HEK293 (cell line): ENCODE measurements around the gene CATSPER2.
A peak's percentile ranks its signal among the peaks of the same experiment; 100 is the strongest.
"Not testable (repeated sequence)": the region's sequence is repeated elsewhere in the genome, so short reads cannot be mapped to it uniquely, and the experiment has no call there.

Source experiments
- CTCF ChIA-PET: fragments of 350-600 bp; formaldehyde crosslinking; extraction: SDS; loops from one replicate; lab custom pipeline; 2021; ENCODE audit warnings: antibody characterized with exemption; lab: Yijun Ruan, JAX
- POLR2A ChIA-PET: fragments of 300-600 bp; formaldehyde crosslinking; extraction: SDS; loops from one replicate; lab custom pipeline; 2020; ENCODE audit warnings: antibody characterized with exemption, inconsistent platforms; lab: Yijun Ruan, JAX
- H3K27ac ChIP-seq: fragments of 200-500 bp; sonication (Bioruptor generic); 2 replicates; pipeline ENCODE4 v1.5.1; 2014; ENCODE audit warnings: low read depth, low read length, control low read depth, inconsistent platforms; ENCODE audit errors: extremely low read depth
- H3K36me3 ChIP-seq, 2 experiments: fragments of 200-500 bp in 1 of 2; sonication (Bioruptor generic) in 1 of 2; 1 replicate in 1 of 2; 2 replicates in 1 of 2; pipeline ENCODE4 v1.5.1; 2014 to 2017; ENCODE audit warnings: inconsistent platforms in 2 of 2, low read length in 2 of 2; ENCODE audit not compliant: control insufficient read depth in 2 of 2, insufficient read depth in 1 of 2
- H3K4me1 ChIP-seq: fragments of 200-500 bp; sonication (Bioruptor generic); 2 replicates; pipeline ENCODE4 v1.5.1; 2014; ENCODE audit warnings: mild to moderate bottlenecking, low read length, inconsistent platforms; ENCODE audit not compliant: control insufficient read depth, insufficient read depth
- H3K4me3 ChIP-seq: 2 replicates; pipeline ENCODE4 v1.5.1; 2011; ENCODE audit warnings: low read depth, mild to moderate bottlenecking, control low read depth, low read length, moderate library complexity
- H3K9me3 ChIP-seq: fragments of 200-500 bp; sonication (Bioruptor generic); 2 replicates; pipeline ENCODE4 v1.5.1; 2014; ENCODE audit warnings: low read depth, low read length, inconsistent platforms; ENCODE audit not compliant: control insufficient read depth, insufficient read depth
- BCL6B ChIP-seq: fragments of 450-650 bp; formaldehyde crosslinking; IDR thresholded peaks from 2 replicates; pipeline ENCODE4 v1.5.1; 2017; ENCODE audit warnings: missing biosample characterization, missing genetic modification characterization
- ZBTB1 ChIP-seq: fragments of 450-650 bp; formaldehyde crosslinking; IDR thresholded peaks from 2 replicates; pipeline ENCODE4 v1.5.1; 2016; ENCODE audit warnings: missing biosample characterization, missing genetic modification characterization
- ZIC2 ChIP-seq: fragments of 450-650 bp; formaldehyde crosslinking; IDR thresholded peaks from 2 replicates; pipeline ENCODE4 v1.5.1; 2016; ENCODE audit warnings: missing biosample characterization, missing genetic modification characterization
- ZNF121 ChIP-seq: fragments of 450-650 bp; formaldehyde crosslinking; IDR thresholded peaks from 2 replicates; pipeline ENCODE4 v1.5.1; 2016; ENCODE audit warnings: missing biosample characterization, missing genetic modification characterization
- ZNF248 ChIP-seq: fragments of 450-650 bp; formaldehyde crosslinking; IDR thresholded peaks from 2 replicates; pipeline ENCODE4 v1.5.1; 2017; ENCODE audit warnings: missing biosample characterization, missing genetic modification characterization
- ZNF548 ChIP-seq: fragments of 450-650 bp; formaldehyde crosslinking; IDR thresholded peaks from 2 replicates; pipeline ENCODE4 v1.5.1; 2016; ENCODE audit warnings: missing biosample characterization, missing genetic modification characterization
- ZNF747 ChIP-seq: fragments of 450-650 bp; formaldehyde crosslinking; IDR thresholded peaks from 2 replicates; pipeline ENCODE4 v1.5.1; 2016; ENCODE audit warnings: missing biosample characterization, missing genetic modification characterization
- ZSCAN16 ChIP-seq: fragments of 450-650 bp; formaldehyde crosslinking; IDR thresholded peaks from 2 replicates; pipeline ENCODE4 v1.5.1; 2016; ENCODE audit warnings: missing biosample characterization, missing genetic modification characterization
- TF ChIP-seq, protein P1 (sequence below): fragments of 450-650 bp; formaldehyde crosslinking; IDR thresholded peaks from 2 replicates; pipeline ENCODE4 v1.5.1; 2017; ENCODE audit warnings: missing biosample characterization, missing genetic modification characterization
- TF ChIP-seq, protein P2 (sequence below): fragments of 450-650 bp; formaldehyde crosslinking; IDR thresholded peaks from 2 replicates; pipeline ENCODE4 v1.5.1; 2017; ENCODE audit warnings: missing biosample characterization, mild to moderate bottlenecking, missing genetic modification characterization, moderate library complexity

The CATSPER2 gene

GRCh38 chr15:43663333-43663732 is 14.7 kb upstream of the CATSPER2 start:
- H3K4me1 ChIP-seq, H3K4me3 ChIP-seq, POLR2A ChIA-PET, H3K36me3 ChIP-seq, H3K9me3 ChIP-seq, CTCF ChIA-PET, H3K27ac ChIP-seq: not testable (repeated sequence)

- H3K27ac ChIP-seq, POLR2A ChIA-PET, H3K4me1 ChIP-seq, H3K9me3 ChIP-seq, CTCF ChIA-PET, H3K4me3 ChIP-seq, H3K36me3 ChIP-seq: not testable (repeated sequence)
Observed at GRCh38 chr15:43662293-43662692, 13.6 kb upstream of the CATSPER2 start.

GRCh38 chr15:43659727-43660126 is 11.1 kb upstream of the CATSPER2 start:
- H3K4me1 ChIP-seq, H3K27ac ChIP-seq, H3K9me3 ChIP-seq, CTCF ChIA-PET, POLR2A ChIA-PET, H3K4me3 ChIP-seq, H3K36me3 ChIP-seq: not testable (repeated sequence)

DNA sequence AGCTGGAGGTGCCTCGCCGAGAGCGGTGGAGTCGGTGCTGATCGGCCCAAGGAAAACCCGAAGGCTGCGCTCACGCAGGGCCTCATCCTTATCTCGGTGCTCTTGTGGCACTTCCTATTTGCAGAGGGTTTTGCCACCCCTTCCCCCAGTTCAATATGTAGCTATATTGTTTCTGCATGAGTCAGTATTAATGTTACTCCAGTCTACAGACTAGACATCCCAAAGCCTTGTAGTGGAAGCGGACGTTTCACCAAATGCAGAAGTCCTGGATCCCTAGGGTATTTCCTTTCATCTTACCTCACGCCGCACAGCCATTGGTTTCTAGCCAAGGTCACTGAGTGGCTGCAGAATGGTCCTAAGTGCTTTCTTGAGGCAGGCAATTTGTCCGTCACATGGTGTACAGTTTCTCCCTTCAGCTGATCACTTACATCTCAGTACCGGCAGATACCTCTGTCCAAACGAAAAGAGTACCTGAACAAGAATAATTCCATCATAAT is 834 bp upstream of the CATSPER2 start:
- H3K4me3 ChIP-seq, H3K4me1 ChIP-seq, CTCF ChIA-PET, POLR2A ChIA-PET, H3K36me3 ChIP-seq, H3K27ac ChIP-seq, H3K9me3 ChIP-seq: not testable (repeated sequence)

DNA sequence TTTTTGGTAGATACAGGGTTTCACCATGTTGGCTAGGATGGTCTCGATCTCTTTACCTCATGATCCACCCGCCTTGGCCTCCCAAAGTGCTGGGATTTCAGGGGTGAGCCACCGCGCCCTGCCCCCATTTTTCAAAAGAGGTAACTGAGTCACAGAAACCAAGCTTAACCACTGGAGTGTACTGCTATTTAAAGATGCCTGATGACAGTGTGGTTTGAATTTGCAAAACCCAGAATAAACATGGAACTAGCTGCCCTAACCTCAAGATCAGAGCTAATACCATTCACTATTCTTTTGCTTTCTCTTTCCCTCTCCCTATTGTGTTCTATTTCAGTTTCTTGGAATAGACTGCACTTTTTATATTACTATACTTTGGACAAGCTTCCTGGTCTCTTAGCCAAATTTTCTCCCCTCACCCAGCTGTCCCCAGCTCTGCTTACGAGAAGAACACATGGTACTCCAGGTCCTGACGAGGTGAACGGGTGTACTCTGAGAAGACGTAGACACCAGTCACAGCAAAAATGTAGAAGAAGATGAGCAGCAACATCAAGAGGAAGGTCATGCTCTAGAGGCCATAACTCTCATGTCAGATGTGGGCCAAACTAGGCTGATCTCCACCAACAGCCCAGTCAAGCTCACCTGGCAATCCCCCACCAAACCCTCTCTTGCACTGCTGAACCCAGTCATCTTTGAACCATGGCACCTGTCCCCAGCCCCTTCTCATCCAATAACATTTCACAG is 10.0 kb downstream of the CATSPER2 start:
- H3K27ac ChIP-seq, H3K4me3 ChIP-seq, H3K36me3 ChIP-seq, H3K4me1 ChIP-seq, H3K9me3 ChIP-seq: not testable (repeated sequence)
- CTCF ChIA-PET, result interaction anchor here (0.6 kb wide), 1 partner anchor 125 kb away, joined by 8 read pairs; no protein-coding TSS in a partner anchor
- POLR2A ChIA-PET, result interaction anchor here (0.7 kb wide), 1 partner anchor 37 kb away, joined by 3 read pairs; no protein-coding TSS in a partner anchor

DNA sequence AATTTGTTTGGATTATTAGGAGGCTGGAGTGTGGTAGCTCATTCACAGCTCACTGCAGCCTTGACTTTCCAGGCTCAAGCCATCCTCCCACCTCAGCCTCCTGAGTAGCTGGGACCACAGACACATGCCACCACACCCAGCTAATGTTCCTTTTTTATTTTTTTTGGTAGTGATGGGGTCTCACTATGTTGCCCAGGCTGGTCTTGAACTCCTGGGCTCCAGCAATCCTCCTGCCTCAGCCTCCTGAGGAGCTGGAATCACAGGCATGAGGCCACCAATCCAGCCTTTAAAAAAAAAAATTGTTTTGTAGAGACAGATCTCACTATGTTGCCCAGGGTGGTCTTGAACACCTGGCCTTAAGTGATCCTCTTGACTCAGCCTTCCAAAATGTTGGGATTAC is 21.7 kb downstream of the CATSPER2 start:
- H3K4me3 ChIP-seq, H3K4me1 ChIP-seq, CTCF ChIA-PET, POLR2A ChIA-PET, H3K9me3 ChIP-seq, H3K36me3 ChIP-seq, H3K27ac ChIP-seq: not testable (repeated sequence)
- TF ChIP-seq ZNF121 (tag by site-specific recombination), result peak; percentile 55; the same call in 1 of the 2 replicates

DNA sequence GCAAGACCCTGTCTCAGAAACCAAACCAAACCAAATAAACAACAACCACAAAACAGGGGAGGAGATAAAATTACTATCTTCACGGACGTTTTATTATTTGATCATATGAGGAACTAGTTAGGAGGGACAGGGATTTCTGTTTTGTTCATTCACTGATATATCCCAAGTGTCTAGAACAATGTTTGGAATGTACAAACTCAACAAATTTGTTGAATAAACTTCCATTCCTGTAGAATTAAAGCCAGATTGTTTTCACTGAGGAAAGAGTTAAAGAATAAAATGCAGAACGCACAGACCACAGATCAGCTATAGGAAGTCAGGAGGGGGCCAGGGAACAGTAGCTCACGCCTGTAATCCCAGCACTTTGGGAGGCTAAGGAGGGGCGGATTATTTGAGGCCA is 23.5 kb downstream of the CATSPER2 start:
- ChIA-PET CTCF (interaction anchor here (0.6 kb wide), 1 partner anchor 145 kb away, joined by 4 read pairs; no protein-coding TSS in a partner anchor), POLR2A (no interaction called here)
- H3K27ac ChIP-seq, result no peak overlapping the region
- no peak overlapping the region for H3K4me3 ChIP-seq
- no peaks in the 10 kb centered on the region for H3K9me3 ChIP-seq
- no peaks in the 10 kb centered on the region for H3K4me1 ChIP-seq
- no peaks in the 10 kb centered on the region for H3K36me3 ChIP-seq
- TF ChIP-seq ZNF548 (tag by site-specific recombination), result no peak
- TF ChIP-seq ZNF121 (tag by site-specific recombination), result no peak
- TF ChIP-seq BCL6B (tag by site-specific recombination), result no peak
- no peak for TF ChIP-seq ZBTB1 (tag by site-specific recombination)
- no peak for TF ChIP-seq ZIC2 (tag by site-specific recombination)
- TF ChIP-seq, protein P1, sequence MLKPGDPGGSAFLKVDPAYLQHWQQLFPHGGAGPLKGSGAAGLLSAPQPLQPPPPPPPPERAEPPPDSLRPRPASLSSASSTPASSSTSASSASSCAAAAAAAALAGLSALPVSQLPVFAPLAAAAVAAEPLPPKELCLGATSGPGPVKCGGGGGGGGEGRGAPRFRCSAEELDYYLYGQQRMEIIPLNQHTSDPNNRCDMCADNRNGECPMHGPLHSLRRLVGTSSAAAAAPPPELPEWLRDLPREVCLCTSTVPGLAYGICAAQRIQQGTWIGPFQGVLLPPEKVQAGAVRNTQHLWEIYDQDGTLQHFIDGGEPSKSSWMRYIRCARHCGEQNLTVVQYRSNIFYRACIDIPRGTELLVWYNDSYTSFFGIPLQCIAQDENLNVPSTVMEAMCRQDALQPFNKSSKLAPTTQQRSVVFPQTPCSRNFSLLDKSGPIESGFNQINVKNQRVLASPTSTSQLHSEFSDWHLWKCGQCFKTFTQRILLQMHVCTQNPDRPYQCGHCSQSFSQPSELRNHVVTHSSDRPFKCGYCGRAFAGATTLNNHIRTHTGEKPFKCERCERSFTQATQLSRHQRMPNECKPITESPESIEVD, result no peak
- no peak for TF ChIP-seq ZNF248 (tag by site-specific recombination)
- TF ChIP-seq ZNF747, result no peak
- TF ChIP-seq, protein P2, sequence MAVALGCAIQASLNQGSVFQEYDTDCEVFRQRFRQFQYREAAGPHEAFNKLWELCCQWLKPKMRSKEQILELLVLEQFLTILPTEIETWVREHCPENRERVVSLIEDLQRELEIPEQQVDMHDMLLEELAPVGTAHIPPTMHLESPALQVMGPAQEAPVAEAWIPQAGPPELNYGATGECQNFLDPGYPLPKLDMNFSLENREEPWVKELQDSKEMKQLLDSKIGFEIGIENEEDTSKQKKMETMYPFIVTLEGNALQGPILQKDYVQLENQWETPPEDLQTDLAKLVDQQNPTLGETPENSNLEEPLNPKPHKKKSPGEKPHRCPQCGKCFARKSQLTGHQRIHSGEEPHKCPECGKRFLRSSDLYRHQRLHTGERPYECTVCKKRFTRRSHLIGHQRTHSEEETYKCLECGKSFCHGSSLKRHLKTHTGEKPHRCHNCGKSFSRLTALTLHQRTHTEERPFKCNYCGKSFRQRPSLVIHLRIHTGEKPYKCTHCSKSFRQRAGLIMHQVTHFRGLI (tag by site-specific recombination), result no peak
- TF ChIP-seq ZSCAN16 (tag by site-specific recombination), result no peak
